GM19099 (cell line): ENCODE measurements around the gene DOK7.

Experiments used
- POLR2A ChIP-seq: IDR thresholded peaks from 3 replicates; pipeline ENCODE4 v1.6.1; 2011; ENCODE audit warnings: low read depth; ENCODE audit not compliant: insufficient read length; ENCODE audit errors: extremely low read depth

Gene DOK7

GRCh38 chr4:3471098-3471760, 8.1 kb downstream of the DOK7 start:
- TF ChIP-seq POLR2A: no peak

- no peak for TF ChIP-seq POLR2A
These were observed 8.8 kb downstream of the DOK7 start for GRCh38 chr4:3471886-3472285.

GRCh38 chr4:3472411-3473141, 9.5 kb downstream of the DOK7 start:
- no peak for TF ChIP-seq POLR2A

GRCh38 chr4:3473181-3473950, 10.3 kb downstream of the DOK7 start:
- TF ChIP-seq POLR2A: no peak

- TF ChIP-seq POLR2A: no peak
These were observed 11.1 kb downstream of the DOK7 start for GRCh38 chr4:3473996-3474765.

- no peak for TF ChIP-seq POLR2A
These were observed 12.1 kb downstream of the DOK7 start for GRCh38 chr4:3475041-3475712.

- no peak for TF ChIP-seq POLR2A
These were observed 12.7 kb downstream of the DOK7 start for GRCh38 chr4:3475713-3476260.

- TF ChIP-seq POLR2A: no peak
These were observed 13.2 kb downstream of the DOK7 start for GRCh38 chr4:3476341-3476747.

GRCh38 chr4:3476936-3477749, 14.0 kb downstream of the DOK7 start:
- TF ChIP-seq POLR2A: no peak

GRCh38 chr4:3477750-3478430, 14.8 kb downstream of the DOK7 start:
- TF ChIP-seq POLR2A: no peak

GRCh38 chr4:3478446-3479357, 15.6 kb downstream of the DOK7 start:
- no peak for TF ChIP-seq POLR2A
